Activated CD8-positive, alpha-beta T cell treated with anti-CD3 and anti-CD28 coated beads for 36 hours (primary cell): ENCODE results near the gene S100A1. TPM values are rescaled to one million over a fixed set of nuclear protein-coding genes. Genes with fewer than 3 reads are reported as not detected.
"Not testable (repeated sequence)": the region's sequence is repeated elsewhere in the genome, so short reads cannot be mapped to it uniquely, and the experiment has no call there.

Source experiments
- ATAC-seq: fragments of 200-7000 bp; cut with Tn5 transposase; one replicate; pipeline ENCODE4 v1.10.0; 2021; ENCODE audit warnings: mild to moderate bottlenecking, moderate library complexity
- CTCF ChIA-PET: fragments of 350-600 bp; sonication (Branson Sonifier 250); formaldehyde crosslinking; loops from one replicate; lab custom pipeline; 2021; ENCODE audit warnings: antibody characterized with exemption; lab: Charles Lee
- POLR2A ChIA-PET: fragments of 350-600 bp; sonication (Branson Sonifier 250); formaldehyde crosslinking; loops from one replicate; lab custom pipeline; 2021; ENCODE audit warnings: antibody characterized with exemption; lab: Charles Lee
- DNase-seq: peaks from one replicate; pipeline ENCODE4 v3.0.0-alpha.2; 2020
- H3K27ac Mint-ChIP-seq: one replicate; pipeline ENCODE4 v1.8.0; 2021; ENCODE audit warnings: mild to moderate bottlenecking, mixed read lengths
- H3K27me3 Mint-ChIP-seq: one replicate; pipeline ENCODE4 v1.8.0; 2021; ENCODE audit warnings: mixed read lengths
- H3K36me3 Mint-ChIP-seq: one replicate; pipeline ENCODE4 v1.8.0; 2021; ENCODE audit warnings: low read depth, mixed read lengths
- H3K4me1 Mint-ChIP-seq: one replicate; pipeline ENCODE4 v1.8.0; 2021; ENCODE audit warnings: low read depth, mixed read lengths
- H3K4me3 Mint-ChIP-seq: one replicate; pipeline ENCODE4 v1.8.0; 2021; ENCODE audit warnings: mild to moderate bottlenecking, moderate library complexity, mixed read lengths
- H3K9me3 Mint-ChIP-seq: one replicate; pipeline ENCODE4 v1.8.0; 2021; ENCODE audit warnings: mixed read lengths
- CTCF ChIP-seq: fragments of 200-600 bp; IDR thresholded peaks from one replicate; pipeline ENCODE4 v1.8.0; 2022; ENCODE audit warnings: antibody characterized with exemption, mild to moderate bottlenecking
- intact Hi-C: fragments of 100-400 bp; cut with micrococcal nuclease; formaldehyde crosslinking; loops from one replicate; pipeline ENCODE4 v1.10.0; 2022
- total RNA-seq, 2 experiments: library from RNA; stranded (reverse); gene quantifications; one replicate each; pipeline ENCODE4 v1.2.3, GENCODE V29; 2021

Gene S100A1
- total RNA-seq, 2 experiments from 2014 or later = not detected

- Mint-ChIP-seq H3K9me3 (no peaks in the 10 kb centered on the region), H3K27me3 (no peaks in the 10 kb centered on the region), H3K27ac (no peak overlapping the region), H3K4me3 (no peak overlapping the region), H3K36me3 (peaks cover 53% of the 10 kb centered on the region), H3K4me1 (peaks cover 26% of the 10 kb centered on the region)
- intact Hi-C loops = loop anchor here (5.0 kb wide), 1 partner anchor 318 kb away; the partner anchor contains the start of gene RAB13
- DNase-seq = no peak
- no peak for ATAC-seq
- TF ChIP-seq CTCF = no peak
- ChIA-PET CTCF (interaction anchor here (0.8 to 1.7 kb wide), 3 partner anchors 8 to 159 kb away, joined by 3 to 5 read pairs (median 3); partner anchors contain the start of gene SNAPIN), POLR2A (interaction anchor here (1.1 to 3.9 kb wide), 7 partner anchors 9 to 317 kb away, joined by 3 to 31 read pairs (median 5); partner anchors contain the start of genes CHTOP and SNAPIN)
Observed at GRCh38 chr1:153669606-153670005, 41.4 kb downstream of the S100A1 start.

DNA sequence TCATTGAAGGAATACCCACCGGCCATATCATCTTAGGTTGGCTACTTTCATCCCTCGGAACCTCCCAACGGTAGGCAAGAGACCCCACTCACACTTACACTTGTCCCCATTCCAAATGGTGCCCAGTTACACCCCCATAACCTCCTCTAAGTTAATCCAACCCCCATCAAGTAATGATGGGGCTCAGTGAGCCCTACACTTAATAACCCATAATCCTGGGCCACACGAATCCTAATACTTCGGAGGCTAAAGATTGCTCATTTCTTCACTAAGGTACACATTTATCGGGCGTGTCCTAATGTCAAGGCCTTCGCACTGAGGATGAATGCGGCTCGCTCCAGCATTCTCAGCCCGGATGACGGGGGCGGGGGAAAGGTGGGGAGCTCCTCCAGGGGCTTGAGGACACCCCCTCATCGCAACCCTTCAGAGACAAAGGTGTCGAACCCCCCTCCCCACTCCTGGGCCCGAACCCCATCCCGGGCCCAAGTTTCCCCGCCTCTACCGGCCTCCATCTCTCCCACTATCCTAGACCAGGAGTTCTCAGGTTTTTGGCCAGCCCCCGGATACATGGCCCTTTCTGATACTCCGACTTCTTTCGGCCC is 42.1 kb downstream of the S100A1 start:
- no peak for ATAC-seq
- ChIA-PET CTCF (interaction anchor here (1.7 to 3.3 kb wide), 2 partner anchors 79 to 160 kb away, joined by 5 to 17 read pairs; no protein-coding TSS in a partner anchor), POLR2A (interaction anchor here (0.6 to 3.9 kb wide), 6 partner anchors 9 to 138 kb away, joined by 3 to 31 read pairs (median 6); partner anchors contain the start of genes CHTOP and SNAPIN)
- no peaks in the 10 kb centered on the region for H3K27me3 Mint-ChIP-seq
- peaks cover 47% of the 10 kb centered on the region for H3K36me3 Mint-ChIP-seq
- H3K27ac Mint-ChIP-seq = no peak overlapping the region
- H3K4me3 Mint-ChIP-seq = no peak overlapping the region
- peak; percentile 42 for DNase-seq
- H3K4me1 Mint-ChIP-seq = peaks cover 26% of the 10 kb centered on the region
- no peak for TF ChIP-seq CTCF
- no peaks in the 10 kb centered on the region for H3K9me3 Mint-ChIP-seq
- intact Hi-C loops = loop anchor here (5.0 kb wide), 1 partner anchor 317 kb away; the partner anchor contains the start of gene RAB13

GRCh38 chr1:153670859-153671627 is 42.8 kb downstream of the S100A1 start, which contains the start of gene ILF2:
ILF2 (minus strand) TSS chr1:153670993; CDS start chr1:153670922, 71 bp downstream.
- Mint-ChIP-seq H3K36me3 (peaks cover 41% of the 10 kb centered on the region), H3K9me3 (no peaks in the 10 kb centered on the region), H3K4me3 (no peak within 1 kb of the TSS), H3K4me1 (peaks cover 26% of the 10 kb centered on the region), H3K27ac (no peak within 1 kb of the TSS), H3K27me3 (no peaks in the 10 kb centered on the region)
- ChIA-PET POLR2A (interaction anchor here (1.1 to 3.9 kb wide), 3 partner anchors 10 to 36 kb away, joined by 8 to 31 read pairs (median 9); partner anchors contain the start of genes CHTOP and SNAPIN), CTCF (interaction anchor here (1.3 to 3.3 kb wide), 6 partner anchors 23 to 316 kb away, joined by 4 to 17 read pairs (median 6); partner anchors contain the start of gene RAB13)
- ATAC-seq (peak; percentile 90), DNase-seq (peak; percentile 99)
- intact Hi-C loops = loop anchor here (5.0 kb wide), 1 partner anchor 316 kb away; the partner anchor contains the start of gene RAB13
- no peak for TF ChIP-seq CTCF

DNA sequence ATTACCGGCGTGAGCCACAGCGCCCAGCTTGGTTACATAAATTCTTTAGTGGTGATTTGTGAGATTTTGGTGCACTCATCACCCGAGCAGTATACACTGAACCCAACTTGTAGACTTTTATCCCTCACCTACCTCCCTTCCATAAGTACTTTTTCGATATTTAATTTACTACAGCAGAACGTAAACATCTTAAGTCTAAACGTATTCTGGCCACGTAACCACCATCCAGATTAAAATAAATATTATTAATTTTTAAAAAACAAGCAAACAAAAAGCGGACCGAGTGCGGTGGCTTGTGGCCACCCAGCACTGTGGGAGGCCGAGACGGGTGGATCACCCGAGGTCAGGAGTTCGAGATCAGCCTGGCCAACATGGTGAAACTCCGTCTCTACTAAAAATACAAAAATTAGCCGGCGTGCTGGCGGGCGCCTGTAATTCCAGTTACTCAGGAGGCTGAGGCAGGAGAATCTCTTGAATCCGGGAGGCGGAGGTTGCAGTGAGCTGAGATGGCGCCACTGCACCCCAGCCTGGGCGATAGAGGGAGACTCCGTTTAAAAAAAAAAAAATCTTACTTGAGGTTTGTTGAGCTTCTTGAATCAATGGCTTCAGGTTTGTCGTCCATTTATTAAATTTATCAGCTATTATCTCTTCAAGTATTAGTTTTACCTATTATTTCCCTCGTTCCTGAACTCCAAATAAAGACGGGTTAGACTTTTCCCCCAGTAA is 43.6 kb downstream of the S100A1 start:
- not testable (repeated sequence) for H3K27ac Mint-ChIP-seq, H3K9me3 Mint-ChIP-seq, H3K27me3 Mint-ChIP-seq, H3K4me3 Mint-ChIP-seq
- ChIA-PET CTCF (interaction anchor here (0.6 to 3.3 kb wide), 13 partner anchors 24 to 315 kb away, joined by 3 to 17 read pairs (median 4); partner anchors contain the start of genes CHTOP and RAB13), POLR2A (interaction anchor here (0.6 to 3.9 kb wide), 4 partner anchors 36 to 315 kb away, joined by 3 to 31 read pairs (median 3); partner anchors contain the start of genes CHTOP and RAB13)
- ATAC-seq (peak; percentile 31), DNase-seq (peak; percentile 74)
- intact Hi-C loops = loop anchor here (5.0 kb wide), 1 partner anchor 316 kb away; the partner anchor contains the start of gene RAB13
- H3K36me3 Mint-ChIP-seq = peaks cover 35% of the 10 kb centered on the region
- peaks cover 26% of the 10 kb centered on the region for H3K4me1 Mint-ChIP-seq
